Measurements from ENCODE around the gene CALD1. TPM values are rescaled to one million over a fixed set of nuclear protein-coding genes. Genes with fewer than 3 reads are reported as not detected.

Gene CALD1
- total RNA-seq, 1 donor from 2014 or later = 71.8 TPM

GRCh38 chr7:134742688-134743350 is 36.6 kb upstream of the CALD1 start:
- Mint-ChIP-seq H3K4me1 (no peaks in the 10 kb centered on the region), H3K27me3 (ENCODE audit: low read depth) (no peaks in the 10 kb centered on the region), H3K36me3 (ENCODE audit: low read depth) (no peaks in the 10 kb centered on the region), H3K9me3 (no peaks in the 10 kb centered on the region), H3K27ac (ENCODE audit: unreplicated experiment) (peak overlapping the region; percentile 21), H3K4me3 (no peak overlapping the region)
- TF ChIP-seq CTCF (conservative IDR thresholded peaks at IDR 0.05) = no peak
- no peak for DNase-seq (ENCODE audit: low read depth, low spot score)

- no peaks in the 10 kb centered on the region for H3K36me3 Mint-ChIP-seq (ENCODE audit: low read depth)
- no peak for DNase-seq (ENCODE audit: low read depth, low spot score)
- no peak for TF ChIP-seq CTCF (conservative IDR thresholded peaks at IDR 0.05)
- H3K27ac Mint-ChIP-seq (ENCODE audit: unreplicated experiment) = no peak overlapping the region
- H3K4me1 Mint-ChIP-seq = no peaks in the 10 kb centered on the region
- no peak overlapping the region for H3K4me3 Mint-ChIP-seq
- H3K9me3 Mint-ChIP-seq = no peaks in the 10 kb centered on the region
- no peaks in the 10 kb centered on the region for H3K27me3 Mint-ChIP-seq (ENCODE audit: low read depth)
These were observed 34.9 kb upstream of the CALD1 start for GRCh38 chr7:134744569-134744968.

GRCh38 chr7:134747326-134747725 is 32.1 kb upstream of the CALD1 start:
- Mint-ChIP-seq H3K27me3 (ENCODE audit: low read depth) (no peaks in the 10 kb centered on the region), H3K36me3 (ENCODE audit: low read depth) (no peaks in the 10 kb centered on the region), H3K9me3 (no peaks in the 10 kb centered on the region), H3K27ac (ENCODE audit: unreplicated experiment) (no peak overlapping the region), H3K4me1 (no peaks in the 10 kb centered on the region), H3K4me3 (no peak overlapping the region)
- no peak for TF ChIP-seq CTCF (conservative IDR thresholded peaks at IDR 0.05)
- no peak for DNase-seq (ENCODE audit: low read depth, low spot score)

GRCh38 chr7:134750083-134751062 is 29.1 kb upstream of the CALD1 start:
- no peaks in the 10 kb centered on the region for H3K36me3 Mint-ChIP-seq (ENCODE audit: low read depth)
- no peak overlapping the region for H3K27ac Mint-ChIP-seq (ENCODE audit: unreplicated experiment)
- H3K27me3 Mint-ChIP-seq (ENCODE audit: low read depth) = no peaks in the 10 kb centered on the region
- peak; percentile 55 for DNase-seq (ENCODE audit: low read depth, low spot score)
- no peaks in the 10 kb centered on the region for H3K4me1 Mint-ChIP-seq
- TF ChIP-seq CTCF (conservative IDR thresholded peaks at IDR 0.05) = peak; percentile 64
- H3K4me3 Mint-ChIP-seq = no peak overlapping the region
- no peaks in the 10 kb centered on the region for H3K9me3 Mint-ChIP-seq

GRCh38 chr7:134752006-134752760 is 27.3 kb upstream of the CALD1 start:
- H3K4me3 Mint-ChIP-seq = no peak overlapping the region
- no peaks in the 10 kb centered on the region for H3K9me3 Mint-ChIP-seq
- H3K27ac Mint-ChIP-seq (ENCODE audit: unreplicated experiment) = no peak overlapping the region
- no peak for TF ChIP-seq CTCF (conservative IDR thresholded peaks at IDR 0.05)
- H3K4me1 Mint-ChIP-seq = no peaks in the 10 kb centered on the region
- no peak for DNase-seq (ENCODE audit: low read depth, low spot score)
- no peaks in the 10 kb centered on the region for H3K36me3 Mint-ChIP-seq (ENCODE audit: low read depth)
- H3K27me3 Mint-ChIP-seq (ENCODE audit: low read depth) = no peaks in the 10 kb centered on the region
